Stimulated activated CD8-positive, alpha-beta memory T cell treated with anti-CD3 and anti-CD28 coated beads, Interleukin-4, amount 100 ng/mL, for 48 hours (primary cell): ENCODE data around the gene NOVA2.
A peak's percentile ranks its signal among the peaks of the same experiment; 100 is the strongest.

Experiments
- DNase-seq: peaks from one replicate; pipeline ENCODE4 v3.0.0-alpha.2; 2020

The NOVA2 gene, protein sequence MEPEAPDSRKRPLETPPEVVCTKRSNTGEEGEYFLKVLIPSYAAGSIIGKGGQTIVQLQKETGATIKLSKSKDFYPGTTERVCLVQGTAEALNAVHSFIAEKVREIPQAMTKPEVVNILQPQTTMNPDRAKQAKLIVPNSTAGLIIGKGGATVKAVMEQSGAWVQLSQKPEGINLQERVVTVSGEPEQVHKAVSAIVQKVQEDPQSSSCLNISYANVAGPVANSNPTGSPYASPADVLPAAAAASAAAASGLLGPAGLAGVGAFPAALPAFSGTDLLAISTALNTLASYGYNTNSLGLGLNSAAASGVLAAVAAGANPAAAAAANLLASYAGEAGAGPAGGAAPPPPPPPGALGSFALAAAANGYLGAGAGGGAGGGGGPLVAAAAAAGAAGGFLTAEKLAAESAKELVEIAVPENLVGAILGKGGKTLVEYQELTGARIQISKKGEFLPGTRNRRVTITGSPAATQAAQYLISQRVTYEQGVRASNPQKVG

DNA sequence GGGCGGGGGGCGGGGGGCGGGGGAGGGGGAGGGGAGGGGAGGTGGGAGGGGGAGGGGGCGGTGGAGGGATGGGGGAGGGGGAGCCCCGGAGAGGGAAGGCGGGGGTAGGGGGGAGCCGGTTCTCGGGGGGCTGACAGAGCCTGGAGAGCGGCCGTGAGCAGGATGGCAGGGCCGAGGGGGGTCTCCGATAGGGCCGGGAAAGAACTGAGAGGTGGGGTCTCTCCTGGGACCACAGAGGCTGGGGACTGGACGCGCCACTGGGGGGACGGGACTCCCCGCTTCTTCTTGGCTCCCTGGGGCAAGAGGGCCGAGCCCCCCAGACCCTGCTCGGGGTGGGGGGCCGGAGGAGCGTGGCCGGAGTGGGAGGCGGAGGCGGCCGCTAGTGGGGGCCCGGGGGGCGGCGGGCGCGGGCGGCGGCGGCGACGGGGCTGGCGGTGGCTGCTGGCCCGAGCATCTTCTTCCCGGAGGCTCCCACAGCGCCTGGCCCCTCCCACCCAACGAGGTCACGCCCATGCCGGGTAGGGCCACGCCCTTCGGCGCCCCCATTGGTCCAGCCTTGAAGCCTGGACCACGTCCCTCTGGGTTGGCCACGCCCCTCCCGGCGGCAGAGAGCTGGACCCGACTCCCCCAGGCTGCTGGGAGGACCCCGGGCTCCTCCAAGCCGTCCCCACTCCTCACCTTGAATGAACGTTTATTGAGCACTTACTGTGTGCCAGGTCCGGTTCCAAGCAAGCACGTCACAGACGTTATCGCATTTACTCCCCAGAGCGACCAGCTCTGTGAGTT, at the start of gene NOVA2:
NOVA2 (minus strand) TSS at position 313 of the 786 bp plus-strand sequence. CDS start 514 bp downstream, outside the sequence.
- peak; percentile 79 for DNase-seq

DNA sequence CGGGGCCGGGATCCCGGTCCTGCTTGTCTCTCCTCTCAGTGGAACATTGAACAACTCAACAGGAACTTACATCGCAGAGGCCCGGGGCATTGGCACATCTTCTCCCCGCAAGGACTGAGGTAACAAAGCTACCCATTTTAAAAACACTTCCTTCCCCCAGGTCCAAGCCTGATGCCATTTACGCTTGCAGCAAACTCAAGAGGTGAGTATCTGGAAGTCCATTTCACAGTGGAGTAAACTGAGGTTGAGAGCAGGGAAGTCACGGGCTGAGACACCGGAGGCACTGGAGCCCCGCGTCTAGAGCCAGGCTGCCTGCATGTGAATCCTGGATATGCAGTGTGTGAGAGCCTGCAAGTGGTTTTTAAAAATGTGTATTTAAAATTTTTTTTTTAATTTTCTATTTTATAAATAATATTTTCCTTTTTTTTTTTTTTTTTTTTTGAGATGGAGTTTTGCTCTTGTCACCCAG, 49.7 kb upstream of the NOVA2 start:
- DNase-seq: no peak

DNA sequence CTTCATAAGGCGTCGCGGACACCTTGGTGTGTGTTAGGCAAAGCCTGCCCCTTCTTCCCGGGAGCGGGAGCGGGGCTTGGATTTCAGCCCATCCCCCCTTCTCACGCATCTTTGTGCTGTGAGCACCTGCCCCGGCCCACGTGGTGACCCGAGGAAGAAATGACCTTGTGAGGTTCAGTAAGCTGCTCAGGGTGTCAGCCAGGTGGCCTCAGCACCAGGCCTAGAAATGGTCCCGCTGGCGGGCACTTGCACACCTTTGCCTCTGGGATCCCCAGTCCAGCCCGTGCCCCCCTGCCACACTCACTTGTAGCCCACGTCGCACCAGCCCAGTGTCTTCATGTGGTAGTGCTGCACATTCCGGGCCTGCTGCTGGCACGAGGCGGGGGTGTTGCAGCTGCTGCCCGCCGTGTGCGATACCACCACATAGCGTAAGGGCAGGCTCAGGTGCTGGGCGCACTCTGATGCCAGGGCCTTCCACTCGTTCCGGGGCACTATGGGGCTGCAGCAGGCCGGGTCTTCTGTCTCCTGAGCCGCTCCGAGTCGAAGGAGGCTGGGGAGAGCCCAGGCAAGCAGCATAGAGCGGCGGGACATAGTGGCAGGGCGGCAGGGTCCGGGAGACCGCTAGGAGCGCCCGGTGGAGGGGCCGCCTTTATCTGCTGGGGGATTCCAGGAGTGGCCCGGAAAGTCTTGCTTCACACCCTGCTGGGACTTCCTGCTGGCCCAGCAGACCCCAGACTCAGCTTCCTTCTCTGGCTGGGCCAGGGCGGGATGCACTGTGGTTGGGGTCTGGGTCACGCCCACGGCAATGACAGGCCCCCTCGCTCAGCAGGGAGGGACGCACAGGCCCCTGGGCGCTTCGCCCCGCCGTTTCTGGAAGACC, 49.0 kb upstream of the NOVA2 start, which contains the start of gene PGLYRP1:
PGLYRP1 (minus strand) TSS at position 623 of the 880 bp plus-strand sequence; CDS start at position 591, 32 bp downstream.
- no peak for DNase-seq

DNA sequence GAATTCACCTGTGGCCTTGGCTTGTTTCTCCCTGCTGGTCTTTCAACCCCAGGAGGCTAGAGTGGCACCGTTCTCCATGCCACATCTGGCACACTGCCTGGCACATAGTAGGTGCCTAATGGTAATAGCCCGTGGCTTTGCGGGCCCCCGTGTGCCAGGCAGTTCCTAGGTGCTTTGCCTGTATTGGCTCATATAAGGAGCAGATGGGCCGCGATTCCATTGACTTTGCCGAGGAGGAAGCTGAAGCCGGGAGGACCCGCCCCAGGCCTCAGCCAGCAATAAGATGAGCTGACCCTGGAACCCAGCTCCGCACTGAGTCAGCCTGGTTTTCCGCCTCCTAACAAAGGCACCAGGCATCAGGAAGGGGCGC, 48.4 kb upstream of the NOVA2 start:
- DNase-seq: no peak

DNA sequence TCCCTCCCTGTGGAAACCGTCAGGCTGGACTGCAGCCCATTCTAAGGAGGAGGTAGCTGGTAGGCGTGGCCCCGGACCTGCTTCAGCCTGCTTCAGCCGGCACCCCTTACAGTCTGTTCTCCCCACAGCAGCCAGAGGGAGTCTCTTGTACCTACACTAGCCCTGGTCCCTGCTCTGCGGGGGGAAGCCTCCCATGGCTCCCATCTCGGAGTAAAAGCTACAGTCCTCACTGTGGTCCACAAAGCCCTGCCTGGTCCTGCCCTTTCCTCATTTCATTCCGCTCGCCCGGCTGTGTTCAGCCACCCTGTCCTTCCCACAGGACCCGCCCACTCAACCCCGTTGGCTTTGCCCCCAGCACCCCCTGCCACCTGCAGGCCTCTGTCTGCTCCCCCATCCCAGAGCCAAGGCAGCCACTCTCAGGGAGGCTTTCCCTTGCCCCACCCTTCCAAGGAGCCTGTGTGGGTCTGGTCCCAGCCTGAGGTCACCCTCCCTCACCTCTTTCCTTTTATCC, 47.9 kb upstream of the NOVA2 start:
- DNase-seq: no peak

DNA sequence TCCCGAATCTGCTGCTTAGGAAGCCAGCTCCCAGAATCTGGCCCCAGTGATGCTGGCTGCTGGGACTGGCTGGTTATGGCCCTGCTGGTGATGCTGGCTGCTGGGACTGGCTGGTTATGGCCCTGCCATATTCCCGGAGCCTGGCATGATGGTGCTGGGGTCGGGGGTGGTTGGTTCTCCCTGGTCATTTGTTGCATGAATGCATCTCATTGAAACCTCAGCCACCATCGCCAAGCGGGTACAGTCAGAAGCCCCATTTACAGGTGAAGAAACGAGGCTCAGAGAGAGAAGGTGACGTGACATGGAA, 47.1 kb upstream of the NOVA2 start:
- DNase-seq: no peak

DNA sequence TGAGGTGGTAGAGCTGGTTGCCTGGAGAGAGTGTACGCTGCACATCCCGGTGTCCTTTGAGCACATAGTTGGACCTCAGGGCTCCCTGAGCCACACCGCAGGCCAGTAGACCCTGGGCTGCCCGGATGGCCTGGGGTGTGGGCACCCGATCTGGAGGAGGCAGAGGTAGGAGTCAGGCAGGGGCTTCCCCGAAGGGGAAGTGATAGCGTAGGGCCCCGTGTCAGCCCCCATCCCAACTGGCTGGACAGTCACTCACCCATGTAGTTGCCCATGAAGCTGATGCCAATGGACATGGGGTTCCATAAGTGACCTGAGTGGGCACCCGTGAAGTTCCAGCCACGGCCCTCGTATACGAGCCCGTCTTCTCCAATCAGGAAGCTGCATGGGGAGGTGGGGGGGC, 45.6 kb upstream of the NOVA2 start:
- DNase-seq: no peak

DNA sequence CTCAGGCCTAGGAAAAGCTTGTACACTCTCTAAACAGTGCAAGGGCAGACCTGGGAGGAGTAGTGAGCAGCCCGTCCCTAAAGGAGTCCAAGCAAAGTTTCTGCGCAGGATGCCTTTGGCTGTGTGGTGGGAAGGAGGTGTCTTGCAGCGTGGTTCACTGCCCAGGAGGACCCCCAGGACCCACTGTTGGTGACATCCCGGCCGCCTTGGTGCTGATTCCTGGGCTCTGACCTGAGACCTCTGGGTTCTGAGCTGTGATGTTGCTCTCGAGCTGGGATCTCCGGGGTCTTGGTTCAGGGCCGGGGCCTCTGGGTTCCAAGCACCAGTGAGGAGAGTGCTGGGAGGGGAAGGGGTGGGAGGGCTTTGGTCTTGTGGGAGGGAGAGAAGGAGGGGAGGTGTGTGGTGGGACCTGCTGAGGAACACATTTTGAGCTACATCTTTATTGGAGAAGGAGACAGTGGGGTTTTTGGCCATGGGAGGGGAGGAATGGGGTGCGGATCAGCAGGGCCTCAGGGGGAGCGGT, 45.1 kb upstream of the NOVA2 start:
- DNase-seq: no peak

DNA sequence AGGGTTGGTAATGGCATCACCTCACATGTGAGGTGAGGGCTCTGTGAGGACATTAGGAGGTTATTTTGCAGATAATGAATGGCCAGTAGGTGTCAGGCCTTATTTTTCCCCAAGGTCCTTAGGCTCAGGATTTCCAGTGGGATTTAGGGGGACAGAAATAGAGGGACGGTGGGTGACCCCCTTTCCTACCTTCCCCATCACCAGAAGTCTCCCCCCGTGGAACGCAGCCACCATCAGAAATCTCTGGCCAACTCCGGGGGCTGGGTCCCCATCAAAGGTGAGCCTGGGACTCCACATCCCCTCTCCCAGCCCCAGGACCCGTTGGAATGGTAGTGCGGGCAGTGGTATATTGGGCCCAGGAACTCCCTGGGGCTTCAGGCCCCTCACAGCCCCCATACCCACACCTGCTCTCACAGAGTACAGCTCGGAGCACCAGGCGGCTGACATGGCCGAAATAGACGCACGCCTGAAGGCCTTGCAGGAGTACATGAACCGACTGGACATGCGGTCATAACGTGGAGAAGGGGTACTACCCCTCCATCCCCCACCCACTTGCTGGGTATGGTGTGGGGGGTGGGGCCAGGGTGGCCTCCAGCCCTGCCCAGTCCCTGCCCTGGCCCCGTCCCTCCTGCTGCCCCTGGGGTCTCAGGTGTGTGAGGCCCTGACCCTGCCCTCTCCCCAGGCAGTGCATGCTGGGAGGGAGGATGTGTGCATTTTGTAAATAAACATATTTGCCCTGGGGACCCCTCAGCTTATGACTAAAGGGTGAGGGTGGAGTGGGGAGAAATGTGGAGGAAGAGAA, 44.4 kb upstream of the NOVA2 start:
- DNase-seq: no peak

DNA sequence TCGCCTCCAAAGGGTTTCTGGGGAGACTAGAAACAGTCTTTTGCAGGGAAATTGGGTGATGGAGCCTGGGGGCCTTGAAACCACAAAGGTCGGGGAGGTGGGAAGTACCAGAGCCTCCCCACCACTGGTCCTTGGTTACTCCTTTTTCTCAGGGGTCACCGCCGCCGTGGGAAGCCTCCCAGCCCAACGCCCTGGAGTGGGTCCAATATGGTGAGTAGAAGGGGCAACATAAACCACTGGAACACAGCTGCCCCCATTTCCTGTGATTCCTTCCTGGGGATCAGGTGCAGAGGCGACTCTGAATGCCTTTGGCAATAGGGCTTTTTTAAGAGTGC, 43.4 kb upstream of the NOVA2 start:
- DNase-seq: no peak

DNA sequence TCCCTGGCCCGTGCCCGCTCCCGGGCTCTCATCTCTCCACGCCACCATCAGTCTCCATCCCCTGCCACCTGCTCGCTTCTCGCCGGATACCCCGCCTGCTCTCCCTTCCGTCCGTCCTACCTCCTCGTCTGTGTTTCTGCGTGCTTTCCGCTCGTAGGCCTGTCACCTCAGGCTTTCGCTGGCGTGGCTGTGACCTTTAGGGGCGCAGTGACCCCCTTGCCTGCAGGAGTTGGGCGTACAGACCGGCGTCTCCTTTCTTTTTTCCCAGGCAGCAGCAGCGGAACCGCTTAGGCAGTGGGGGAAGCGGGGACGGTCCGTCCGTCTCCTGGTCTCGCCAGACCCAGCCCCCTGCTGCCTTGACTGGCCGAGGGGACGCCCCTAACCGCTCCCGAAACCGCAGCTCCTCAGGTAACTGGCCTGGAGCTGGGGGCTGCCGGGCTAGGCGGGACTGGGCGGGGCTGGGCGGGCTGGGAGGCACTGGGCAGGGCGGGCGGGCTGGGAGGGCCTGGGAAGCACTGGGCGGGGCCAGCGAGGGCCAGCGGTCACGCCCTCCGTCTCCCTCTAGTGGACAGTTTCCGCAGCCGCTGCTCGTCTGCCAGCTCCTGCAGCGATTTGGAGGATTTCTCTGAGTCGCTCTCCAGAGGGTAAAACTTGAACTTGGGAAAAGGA, 42.9 kb upstream of the NOVA2 start:
- DNase-seq: peak; percentile 88

DNA sequence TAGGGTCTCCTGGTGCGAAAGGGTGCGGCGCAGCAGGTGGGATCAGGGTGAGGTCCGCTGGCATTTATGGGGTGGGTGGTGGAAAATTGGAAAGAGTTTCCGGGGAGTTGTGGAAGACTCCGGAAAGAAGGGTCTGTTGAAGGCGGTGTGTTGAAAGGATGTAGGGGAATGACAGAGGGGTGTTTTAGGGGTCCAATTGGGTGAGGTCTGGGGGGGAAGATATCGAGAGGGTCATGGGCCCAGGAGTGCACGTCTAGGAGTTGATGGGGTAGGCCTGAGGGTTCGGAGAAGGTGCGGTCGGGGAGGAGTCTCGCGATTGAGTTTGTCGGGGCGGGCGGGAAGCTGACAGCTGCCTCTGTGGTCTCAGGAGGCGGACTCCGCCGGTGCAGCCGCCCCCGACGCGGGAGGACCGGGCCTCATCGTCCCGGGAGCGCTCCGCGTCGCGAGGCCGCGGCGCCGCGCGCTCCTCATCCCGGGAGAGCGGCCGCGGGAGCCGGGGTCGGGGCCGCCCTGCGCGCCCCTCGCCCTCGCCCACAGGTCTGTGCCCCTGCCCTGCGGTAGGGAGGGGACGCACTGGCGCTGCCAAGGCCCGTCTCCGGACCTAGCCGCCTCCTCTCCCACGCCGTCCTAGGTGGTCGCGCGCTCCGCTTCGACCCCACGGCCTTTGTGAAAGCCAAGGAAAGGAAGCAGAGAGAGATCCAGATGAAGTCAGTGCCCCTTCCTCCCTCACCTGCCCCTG, 42.2 kb upstream of the NOVA2 start:
- DNase-seq: peak; percentile 59

DNA sequence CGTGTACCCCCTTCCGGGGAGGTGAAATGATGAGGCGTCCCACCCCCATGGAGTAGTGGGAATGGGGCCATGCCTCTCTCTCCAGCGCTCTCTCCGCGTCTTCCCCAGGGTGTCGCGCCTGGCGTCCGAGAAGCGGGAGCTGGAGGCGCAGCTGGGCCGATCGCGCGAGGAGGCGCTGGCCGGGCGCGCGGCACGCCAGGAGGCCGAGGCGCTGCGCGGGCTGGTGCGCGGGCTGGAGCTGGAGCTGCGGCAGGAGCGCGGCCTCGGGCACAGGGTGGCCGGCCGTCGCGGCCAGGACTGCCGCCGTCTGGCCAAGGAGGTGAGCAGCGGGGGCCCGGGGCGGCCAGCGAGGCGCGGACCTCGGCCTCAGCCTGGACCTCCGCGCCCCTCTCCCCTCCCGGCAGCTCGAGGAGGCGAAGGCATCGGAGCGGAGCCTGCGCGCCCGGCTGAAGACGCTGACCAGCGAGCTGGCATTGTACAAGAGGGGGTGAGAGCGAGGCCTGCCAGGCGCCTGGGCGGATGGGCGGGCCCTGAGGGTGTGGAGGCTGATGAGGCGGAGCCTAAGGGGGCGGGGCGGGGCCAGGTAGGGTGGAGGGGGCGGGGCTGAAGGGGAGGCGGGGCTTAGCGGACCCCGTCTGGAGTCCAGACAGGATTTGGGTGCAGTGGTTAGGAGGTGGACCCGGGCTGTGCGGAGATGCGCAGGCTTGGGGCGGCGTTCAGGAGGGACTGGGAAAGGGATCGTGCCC, 41.4 kb upstream of the NOVA2 start:
- DNase-seq: peak; percentile 80

DNA sequence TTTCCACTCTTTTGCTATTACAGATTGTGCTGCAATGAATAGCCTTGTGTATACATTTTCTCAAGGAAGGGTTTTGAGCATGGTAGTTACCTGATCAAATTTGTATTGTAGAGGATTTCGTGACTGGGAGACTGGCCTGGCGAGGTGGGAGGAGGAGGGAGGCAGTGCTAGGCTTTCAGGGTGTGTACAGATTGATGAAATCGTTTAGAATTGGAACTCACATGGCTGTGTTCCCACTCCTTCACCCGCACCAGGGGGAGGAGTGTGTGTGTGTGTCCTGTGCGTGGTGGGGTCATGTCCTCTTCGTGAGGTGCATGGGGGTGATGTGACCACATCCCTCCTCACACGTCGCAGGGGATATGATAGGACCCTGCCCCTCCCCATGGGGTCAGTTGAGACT, 40.9 kb upstream of the NOVA2 start:
- DNase-seq: no peak

DNA sequence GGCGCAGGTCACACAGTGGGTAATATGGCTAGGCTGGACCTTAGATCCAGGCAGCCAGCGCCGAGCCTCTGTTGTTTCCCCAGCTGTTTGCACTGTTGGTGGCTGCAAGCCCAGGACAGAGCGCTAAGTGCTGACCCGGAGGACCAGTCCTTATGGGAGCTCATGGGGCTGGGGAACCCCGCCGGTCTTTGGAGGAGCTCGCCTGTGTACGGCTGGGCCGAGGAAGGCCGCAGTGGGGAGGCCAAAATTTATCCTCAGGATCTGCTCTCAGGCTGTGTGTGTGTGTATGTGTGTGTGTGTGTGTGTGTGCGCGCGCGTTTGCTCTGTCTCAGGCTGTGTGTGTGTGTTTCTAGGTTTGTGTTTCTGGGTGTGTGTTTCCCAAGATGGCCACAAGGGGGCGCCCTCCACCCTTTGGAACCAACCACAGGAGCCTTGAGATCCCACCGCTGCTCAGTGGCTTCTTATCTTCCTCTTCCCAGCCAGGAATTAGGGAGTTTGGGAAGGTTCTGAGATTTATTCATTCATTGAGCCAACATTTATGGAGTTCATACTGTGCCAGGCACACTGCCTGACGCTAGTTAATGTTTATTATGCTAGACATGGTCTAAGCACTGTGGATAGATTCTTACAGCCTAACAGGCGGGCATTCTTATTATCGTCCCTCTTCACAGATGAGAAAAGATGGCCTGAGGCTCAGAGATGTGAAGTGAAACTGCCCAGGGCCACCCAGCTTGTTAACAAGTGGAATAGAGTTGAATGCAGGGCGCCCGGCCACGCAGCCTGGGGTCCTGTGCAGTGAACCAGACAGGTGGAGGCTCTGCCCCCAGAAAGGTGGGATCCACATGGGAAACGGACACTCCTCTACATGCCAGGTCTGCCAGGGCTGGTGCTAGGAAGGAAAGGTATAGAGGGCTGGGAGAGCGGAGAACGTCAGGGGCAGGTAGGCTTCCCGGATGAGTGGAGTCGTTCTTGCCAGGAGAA, 36.2 kb upstream of the NOVA2 start:
- DNase-seq: peak; percentile 82

DNA sequence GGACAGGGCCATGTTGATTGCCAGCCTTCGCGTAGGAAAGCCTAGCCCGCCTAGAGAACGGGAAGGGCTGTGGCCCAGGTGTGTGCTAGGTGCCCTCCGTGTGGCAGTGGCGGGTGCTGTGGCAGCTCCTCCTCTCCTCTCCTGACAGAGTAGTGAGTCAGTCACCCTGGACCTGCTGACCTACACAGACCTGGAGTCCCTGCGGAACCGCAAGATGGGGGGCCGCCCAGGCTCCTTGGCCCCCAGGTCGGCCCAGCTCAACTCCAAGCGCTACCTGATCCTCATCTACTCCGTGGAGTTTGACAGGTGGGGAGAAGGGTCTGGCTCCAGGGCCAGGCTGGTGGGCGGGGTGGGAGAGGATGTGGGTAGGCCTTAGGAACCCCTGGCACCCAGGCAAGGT, 32.7 kb upstream of the NOVA2 start:
- no peak for DNase-seq

DNA sequence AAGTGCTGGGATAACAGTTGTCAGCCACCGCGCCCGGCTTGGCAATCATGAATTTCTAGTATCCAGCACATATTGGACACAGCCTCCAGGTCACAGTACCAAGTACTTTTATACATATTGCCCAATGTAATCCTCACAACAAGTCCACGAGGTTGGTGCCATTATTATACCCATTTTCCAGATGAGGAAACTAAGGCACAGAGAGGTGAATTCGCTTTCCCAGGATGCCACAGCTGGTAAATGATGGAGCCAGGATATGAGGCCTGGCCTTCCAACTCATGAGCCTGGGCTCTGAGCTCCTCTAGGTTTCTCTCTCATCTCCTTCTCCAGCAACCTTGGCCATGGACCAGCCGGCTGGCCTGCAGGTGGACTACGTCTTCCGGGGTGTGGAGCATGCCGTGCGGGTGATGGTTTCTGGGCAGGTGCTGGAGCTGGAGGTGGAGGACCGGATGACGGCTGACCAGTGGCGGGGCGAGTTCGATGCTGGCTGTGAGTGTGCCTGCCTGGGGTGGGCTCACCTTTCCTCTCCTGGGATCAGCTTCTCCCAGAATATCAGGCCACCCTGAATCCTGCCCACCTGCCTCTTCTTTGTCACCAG, 29.1 kb upstream of the NOVA2 start:
- DNase-seq: no peak
